OCI-LY7 (cell line): ENCODE data around the gene SLC27A5. TPM values are rescaled to one million over a fixed set of nuclear protein-coding genes. Genes with fewer than 3 reads are reported as not detected.

Source experiments
- BruUV-seq: library from RNA; stranded (reverse); fragments of 400-500 nt; replicated peaks from 2 replicates; lab custom pipeline; 2021; lab: Mats Ljungman, UMichigan
- CTCF ChIA-PET: fragments of 300-600 bp; sonication (Branson Sonifier 250); formaldehyde crosslinking; loops from one replicate; lab custom pipeline; 2022; ENCODE audit warnings: antibody characterized with exemption; ENCODE audit not compliant: unreplicated experiment; lab: Charles Lee
- POLR2A ChIA-PET: fragments of 300-600 bp; sonication (Branson Sonifier 250); formaldehyde crosslinking; loops from one replicate; lab custom pipeline; 2022; ENCODE audit warnings: antibody characterized with exemption; lab: Charles Lee
- DNase-seq: peaks from one replicate; pipeline ENCODE4 v3.0.0-alpha.2; 2015; ENCODE audit warnings: low spot score
- H2AFZ ChIP-seq: fragments of 200-600 bp; sonication (generic), shearing (Covaris generic); 2 replicates; pipeline ENCODE4 v1.6.1; 2014; ENCODE audit warnings: mild to moderate bottlenecking, antibody characterized with exemption, low read length, moderate library complexity
- H3K27ac ChIP-seq: fragments of 200-600 bp; sonication (generic); 2 replicates; pipeline ENCODE4 v1.5.1; 2014; ENCODE audit warnings: mixed run types, low read depth, mild to moderate bottlenecking, moderate library complexity, low read length, inconsistent platforms; ENCODE audit not compliant: poor library complexity, severe bottlenecking
- H3K36me3 ChIP-seq: fragments of 200-600 bp; sonication (generic); 2 replicates; pipeline ENCODE4 v1.6.1; 2014; ENCODE audit warnings: mild to moderate bottlenecking, antibody characterized with exemption, low read length, moderate library complexity, mixed read lengths; ENCODE audit not compliant: insufficient read depth
- H3K4me1 ChIP-seq: fragments of 200-600 bp; sonication (generic); 2 replicates; pipeline ENCODE4 v1.5.1; 2014; ENCODE audit warnings: mild to moderate bottlenecking, low read length; ENCODE audit not compliant: insufficient read depth, poor library complexity, severe bottlenecking
- H3K4me2 ChIP-seq: fragments of 200-600 bp; sonication (generic); 2 replicates; pipeline ENCODE4 v1.6.1; 2014; ENCODE audit warnings: mild to moderate bottlenecking, low read length
- H3K4me3 ChIP-seq: fragments of 200-600 bp; sonication (generic); 2 replicates; pipeline ENCODE4 v1.5.1; 2014; ENCODE audit warnings: mild to moderate bottlenecking, low read depth, low read length; ENCODE audit not compliant: poor library complexity, severe bottlenecking
- H3K79me2 ChIP-seq: fragments of 200-600 bp; sonication (generic); 2 replicates; pipeline ENCODE4 v1.6.1; 2016; ENCODE audit warnings: low read depth, mild to moderate bottlenecking, low read length, moderate library complexity, mixed read lengths; ENCODE audit not compliant: insufficient read depth
- H3K9me2 ChIP-seq: fragments of 200-600 bp; sonication (generic); 2 replicates; pipeline ENCODE4 v1.6.1; 2016; ENCODE audit warnings: mild to moderate bottlenecking, low read length, mixed read lengths; ENCODE audit not compliant: insufficient read depth
- H3K9me3 ChIP-seq: fragments of 200-600 bp; sonication (generic); 2 replicates; pipeline ENCODE4 v1.6.1; 2014; ENCODE audit warnings: mild to moderate bottlenecking, mixed run types, low read length, mixed read lengths
- H4K20me1 ChIP-seq: fragments of 200-600 bp; sonication (generic); 2 replicates; pipeline ENCODE4 v1.6.1; 2014; ENCODE audit warnings: mild to moderate bottlenecking, antibody characterized with exemption, low read length, moderate library complexity, mixed read lengths; ENCODE audit not compliant: insufficient read depth
- CTCF ChIP-seq: fragments of 200-600 bp; sonication (generic); conservative IDR thresholded peaks from 2 replicates; pipeline ENCODE4 v1.5.1; 2014; ENCODE audit warnings: mild to moderate bottlenecking, antibody characterized with exemption, low read length, moderate library complexity, mixed read lengths
- EZH2phosphoT487 ChIP-seq: fragments of 200-600 bp; sonication (generic); IDR thresholded peaks from 2 replicates; pipeline ENCODE4 v1.6.1; 2018; ENCODE audit warnings: low read depth, borderline replicate concordance, mild to moderate bottlenecking, mixed run types, antibody characterized with exemption, low read length, moderate library complexity, mixed read lengths
- intact Hi-C: fragments of 100-400 bp; cut with micrococcal nuclease; formaldehyde crosslinking; loops from one replicate; pipeline ENCODE4 v1.10.0; 2022; ENCODE audit not compliant: unreplicated experiment
- total RNA-seq, 2 experiments: library from RNA; depleted of rRNA in 1 of 2; stranded (reverse); fragments of >200 nt in 1 of 2; shearing (Covaris generic) in 1 of 2; gene quantifications; 2 replicates each; pipeline ENCODE4 v1.2.3, GENCODE V29; 2014 to 2022

SLC27A5 gene
- total RNA-seq, 2 experiments from 2014 or later, result 28.0 to 29.8 TPM

DNA sequence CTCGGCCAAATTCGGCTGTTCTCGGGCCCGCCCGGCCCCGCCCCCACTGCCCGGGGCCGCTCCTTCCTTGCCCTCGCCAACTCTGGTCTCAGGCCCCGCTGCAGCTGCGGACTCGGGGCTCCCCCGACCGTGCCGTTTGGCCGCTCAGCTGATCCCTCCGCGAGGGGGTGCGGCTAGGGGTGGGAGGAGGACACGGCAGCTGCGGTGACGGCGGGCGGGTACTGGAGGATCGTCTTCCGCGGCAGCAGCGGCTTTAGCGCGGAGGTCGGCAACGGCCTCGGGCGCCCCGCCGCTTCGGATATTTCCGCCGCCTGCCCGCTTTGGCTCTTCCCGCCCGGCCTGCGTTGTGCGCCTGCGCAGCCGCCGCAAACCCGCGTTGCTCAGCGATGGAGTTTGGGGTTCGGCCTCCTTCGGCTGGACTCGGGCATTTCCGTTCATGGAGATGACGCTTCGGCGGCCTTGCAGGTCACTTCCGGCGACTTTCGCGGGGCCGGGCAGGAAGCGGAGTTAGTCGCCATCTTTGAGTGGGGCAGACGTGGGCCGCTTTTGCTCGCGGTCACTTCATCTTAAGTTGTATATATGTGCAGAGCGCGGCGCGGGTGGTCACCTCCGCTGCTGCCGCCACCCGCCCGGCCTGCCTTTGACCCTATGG lies 47.0 kb upstream of the SLC27A5 start:
- Histone ChIP-seq H3K4me3 (peak overlapping the region; percentile 88), H3K36me3 (peaks cover 41% of the 10 kb centered on the region), H3K27ac (peak overlapping the region; percentile 89), H2AFZ (no peak overlapping the region), H3K4me2 (peak overlapping the region; percentile 80), H3K4me1 (peaks cover 49% of the 10 kb centered on the region), H3K9me2 (no peaks in the 10 kb centered on the region), H4K20me1 (no peaks in the 10 kb centered on the region), H3K9me3 (no peaks in the 10 kb centered on the region), H3K79me2 (peaks cover 26% of the 10 kb centered on the region)
- TF ChIP-seq EZH2phosphoT487, result no peak
- TF ChIP-seq CTCF, result no peak
- ChIA-PET POLR2A (interaction anchor here (0.6 to 1.0 kb wide), 2 partner anchors 20 to 30 kb away, joined by 3 read pairs; no protein-coding TSS in a partner anchor), CTCF (no interaction called here)
- DNase-seq, result peak; percentile 99
- no TSS peak for BruUV-seq
- intact Hi-C loops, result loop anchor here (1.0 kb wide), 3 partner anchors 14 to 40 kb away; partner anchors contain the start of genes MZF1 and TRIM28

GRCh38 chr19:58558066-58558622 lies 46.4 kb upstream of the SLC27A5 start, which contains the start of gene UBE2M:
TSS of gene UBE2M (minus strand) at chr19:58558611. CDS start at chr19:58558381, 230 bp downstream.
- Histone ChIP-seq H3K79me2 (peaks cover 26% of the 10 kb centered on the region), H3K27ac (peak within 1 kb of the TSS; percentile 89), H3K9me2 (no peaks in the 10 kb centered on the region), H3K36me3 (peaks cover 45% of the 10 kb centered on the region), H3K9me3 (no peaks in the 10 kb centered on the region), H2AFZ (no peak within 1 kb of the TSS), H3K4me1 (peaks cover 47% of the 10 kb centered on the region), H3K4me2 (peak within 1 kb of the TSS; percentile 83), H3K4me3 (peak within 1 kb of the TSS; percentile 88), H4K20me1 (no peaks in the 10 kb centered on the region)
- peak; percentile 57 for DNase-seq
- CTCF ChIA-PET, result no interaction called here
- no TSS peak for BruUV-seq
- POLR2A ChIA-PET, result no interaction called here
- TF ChIP-seq EZH2phosphoT487, result no peak
- TF ChIP-seq CTCF, result no peak
- intact Hi-C loops, result no loop called here
